HG02885 (cell line): ENCODE measurements around the gene NLRP9.
"Not testable (repeated sequence)": the region's sequence is repeated elsewhere in the genome, so short reads cannot be mapped to it uniquely, and the experiment has no call there.

ENCODE experiments used
- ATAC-seq: cut with Tn5 transposase; IDR thresholded peaks from one replicate; pipeline ENCODE4 v1.9.1; 2021; ENCODE audit warnings: mild to moderate bottlenecking; ENCODE audit not compliant: unreplicated experiment, poor library complexity

Gene NLRP9

DNA sequence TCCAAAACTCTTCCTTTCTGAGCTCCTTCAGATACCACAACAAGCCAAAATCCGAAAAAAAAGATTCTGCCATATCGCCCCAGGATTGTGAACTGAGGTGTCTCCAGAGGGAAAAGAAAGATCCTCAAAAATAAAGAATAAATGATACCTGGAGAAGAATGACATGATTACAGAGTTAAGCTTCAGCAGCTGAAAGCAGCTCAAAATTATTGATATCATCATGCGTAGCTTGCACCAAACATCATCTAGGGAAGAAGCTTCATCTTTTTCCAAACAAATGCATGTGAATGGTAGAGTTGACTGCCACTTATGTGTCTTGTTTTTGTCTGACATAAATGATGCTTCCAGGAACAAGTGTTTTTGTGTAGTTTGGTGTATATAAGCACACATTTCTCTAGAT, at the start of gene NLRP9:
TSS of gene NLRP9 (minus strand) at position 101 of the 400 bp plus-strand sequence. CDS start at position 73, 28 bp downstream.
- no peak for ATAC-seq

GRCh38 chr19:55781112-55781511, 42.9 kb upstream of the NLRP9 start:
- ATAC-seq, result no peak

DNA sequence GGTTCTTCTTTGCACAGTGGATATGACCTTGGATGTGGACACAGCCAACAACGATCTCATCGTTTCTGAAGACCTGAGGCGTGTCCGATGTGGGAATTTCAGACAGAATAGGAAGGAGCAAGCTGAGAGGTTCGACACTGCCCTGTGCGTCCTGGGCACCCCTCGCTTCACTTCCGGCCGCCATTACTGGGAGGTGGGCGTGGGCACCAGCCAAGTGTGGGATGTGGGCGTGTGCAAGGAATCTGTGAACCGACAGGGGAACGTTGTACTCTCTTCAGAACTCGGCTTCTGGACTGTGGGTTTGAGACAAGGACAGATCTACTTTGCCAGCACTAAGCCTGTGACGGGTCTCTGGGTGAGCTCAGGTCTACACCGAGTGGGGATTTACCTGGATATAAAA, 40.1 kb upstream of the NLRP9 start:
- no peak for ATAC-seq

GRCh38 chr19:55777528-55777927, 39.3 kb upstream of the NLRP9 start:
- no peak for ATAC-seq

- ATAC-seq, result not testable (repeated sequence)
Observed at GRCh38 chr19:55769632-55770031, 31.4 kb upstream of the NLRP9 start.

- not testable (repeated sequence) for ATAC-seq
Observed at GRCh38 chr19:55768818-55769217, 30.6 kb upstream of the NLRP9 start, which contains the start of gene RFPL4AL1. Gene RFPL4AL1, plus strand, starts transcription at chr19:55769118. Its CDS starts 2,687 bp downstream, at chr19:55771805.

DNA sequence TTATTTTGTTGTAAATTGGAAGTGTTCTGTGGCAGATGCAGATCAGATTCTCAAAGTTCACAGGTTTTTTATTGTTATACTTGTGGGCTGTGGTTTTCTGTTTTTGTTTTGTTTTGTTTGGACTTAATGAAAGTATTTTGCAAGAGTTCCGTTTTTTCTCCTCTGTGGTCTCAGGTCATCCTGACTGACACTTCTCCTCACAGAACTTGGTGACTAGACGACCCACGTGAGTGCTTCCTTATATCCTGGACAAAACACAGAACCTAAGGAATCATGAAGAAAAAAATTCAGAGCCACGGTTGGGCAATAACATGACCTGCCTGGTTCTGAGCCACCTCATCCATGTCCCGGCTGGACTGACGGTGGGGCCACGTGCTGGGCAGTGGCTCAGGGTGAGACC, 28.3 kb upstream of the NLRP9 start:
- no peak for ATAC-seq

- not testable (repeated sequence) for ATAC-seq
Observed at GRCh38 chr19:55758797-55759196, 20.6 kb upstream of the NLRP9 start, which contains the start of gene RFPL4A. Gene RFPL4A, plus strand, starts transcription at chr19:55759097. Its CDS starts 2,704 bp downstream, at chr19:55761801.

DNA sequence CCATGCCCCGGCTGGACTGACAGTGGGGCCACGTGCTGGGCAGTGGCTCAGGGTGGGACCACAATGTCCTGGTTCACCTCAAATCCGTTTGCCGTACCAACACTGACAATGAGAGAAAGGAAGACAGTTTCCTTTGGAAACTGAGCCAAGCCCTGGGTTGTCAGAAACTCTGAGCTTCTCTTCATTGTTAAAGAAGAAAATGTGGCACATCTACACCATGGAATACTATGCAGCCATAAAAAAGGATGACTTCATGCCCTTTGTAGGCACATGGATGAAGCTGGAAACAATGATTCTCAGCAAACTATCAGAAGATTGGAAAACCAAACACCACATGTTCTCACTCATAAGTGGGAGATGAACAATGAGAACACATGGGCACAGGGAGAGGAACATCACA, 18.6 kb upstream of the NLRP9 start:
- ATAC-seq, result not testable (repeated sequence)

DNA sequence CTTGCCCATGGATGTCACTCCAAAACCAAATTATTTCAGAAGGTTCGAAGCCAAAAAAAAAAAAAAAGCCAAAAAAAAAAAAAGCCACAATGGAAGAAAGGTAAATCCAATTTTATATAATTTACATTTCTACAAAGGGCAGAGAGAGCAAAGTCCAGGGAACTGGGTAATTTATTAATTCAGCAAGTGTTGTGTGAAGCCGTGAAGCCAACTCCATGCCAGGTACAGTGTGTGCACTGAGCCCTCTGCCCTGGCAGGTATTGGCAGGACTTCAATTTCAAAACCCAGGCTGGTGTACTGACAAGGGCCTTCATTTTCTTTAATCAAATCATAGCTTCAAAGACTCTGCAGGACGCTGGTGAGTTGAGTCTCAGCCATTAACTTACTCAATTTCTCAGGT, 15.2 kb upstream of the NLRP9 start:
- ATAC-seq, result no peak

DNA sequence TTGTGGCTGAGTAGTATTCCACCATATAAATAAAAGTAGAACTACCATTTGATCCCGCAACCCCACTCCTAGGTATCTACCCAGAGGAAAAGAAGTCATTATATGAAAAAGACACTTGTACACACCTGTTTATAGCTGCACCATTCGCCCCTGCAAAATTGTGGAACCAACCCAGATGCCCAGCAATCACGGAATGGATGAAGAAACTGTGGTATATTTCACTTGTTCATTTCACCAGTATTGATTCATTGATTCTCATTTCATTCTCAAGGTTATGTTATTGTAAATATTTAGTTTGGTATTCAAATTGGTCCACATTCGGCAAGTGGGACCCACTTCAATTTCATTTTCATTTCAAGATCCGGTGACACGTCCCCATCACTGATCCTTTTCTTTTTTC, 12.5 kb upstream of the NLRP9 start:
- ATAC-seq, result no peak

DNA sequence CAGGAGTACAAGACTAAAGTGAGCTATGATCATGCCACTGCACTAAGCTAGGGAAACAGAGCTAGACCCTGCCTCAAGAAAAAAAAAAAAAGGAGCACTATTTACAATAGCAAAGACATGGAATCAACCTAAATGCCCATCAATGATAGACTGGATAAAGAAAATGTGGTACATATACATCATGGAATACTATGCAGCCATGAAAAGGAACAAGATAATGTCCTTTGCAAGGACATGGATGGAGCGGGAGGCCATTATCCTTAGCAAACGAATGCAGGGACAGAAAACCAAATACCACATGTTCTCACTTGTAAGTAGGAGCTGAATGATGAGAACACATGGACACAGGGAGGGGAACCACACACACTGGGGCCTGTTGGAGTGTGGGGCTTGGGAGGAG, 7.8 kb downstream of the NLRP9 start:
- ATAC-seq, result not testable (repeated sequence)

DNA sequence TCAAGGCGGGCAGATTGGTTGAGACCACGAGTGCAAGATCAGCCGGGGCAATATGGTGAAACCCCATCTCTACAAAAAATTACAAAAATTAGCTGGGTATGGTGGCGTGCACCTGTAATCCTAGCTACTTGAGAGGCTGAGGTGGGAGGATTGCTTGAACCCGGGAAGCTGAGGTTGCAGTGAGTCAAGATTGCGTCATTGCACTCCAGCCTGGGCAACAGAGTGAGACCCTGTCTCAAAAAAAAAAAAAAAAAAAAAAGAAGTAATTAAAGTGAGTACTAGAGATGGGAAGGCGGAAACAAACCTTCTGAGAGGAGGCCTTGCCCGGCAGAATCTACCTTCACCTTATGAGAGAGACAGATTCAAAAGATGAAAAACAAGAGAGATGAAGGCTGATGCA, 14.7 kb downstream of the NLRP9 start:
- no peak for ATAC-seq

GRCh38 chr19:55720801-55721200, 17.4 kb downstream of the NLRP9 start:
- ATAC-seq, result no peak

DNA sequence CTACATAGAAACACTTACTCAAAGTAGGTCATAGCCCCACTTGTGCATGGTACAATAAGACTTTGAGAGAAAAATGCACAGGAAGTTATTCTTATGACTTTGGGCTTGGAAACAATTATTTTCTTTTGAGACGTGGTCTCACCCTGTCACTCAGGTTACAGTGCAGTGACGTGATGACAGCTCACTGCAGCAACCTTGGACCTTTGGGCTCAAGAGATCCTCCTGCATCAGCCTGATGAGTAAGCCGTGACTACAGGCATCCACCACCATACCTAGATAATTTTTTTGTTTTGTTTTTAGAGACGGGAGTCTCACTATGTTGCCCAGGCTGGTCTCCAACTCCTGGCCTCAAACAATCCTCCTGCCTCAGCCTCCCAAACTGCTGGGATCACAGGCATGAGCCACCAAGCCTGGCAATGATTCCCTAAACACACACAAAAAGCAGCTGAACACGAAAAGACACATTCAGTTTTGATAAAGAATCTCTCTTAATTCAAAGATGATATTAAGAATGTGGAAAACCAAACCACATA, 17.9 kb downstream of the NLRP9 start:
- no peak for ATAC-seq

DNA sequence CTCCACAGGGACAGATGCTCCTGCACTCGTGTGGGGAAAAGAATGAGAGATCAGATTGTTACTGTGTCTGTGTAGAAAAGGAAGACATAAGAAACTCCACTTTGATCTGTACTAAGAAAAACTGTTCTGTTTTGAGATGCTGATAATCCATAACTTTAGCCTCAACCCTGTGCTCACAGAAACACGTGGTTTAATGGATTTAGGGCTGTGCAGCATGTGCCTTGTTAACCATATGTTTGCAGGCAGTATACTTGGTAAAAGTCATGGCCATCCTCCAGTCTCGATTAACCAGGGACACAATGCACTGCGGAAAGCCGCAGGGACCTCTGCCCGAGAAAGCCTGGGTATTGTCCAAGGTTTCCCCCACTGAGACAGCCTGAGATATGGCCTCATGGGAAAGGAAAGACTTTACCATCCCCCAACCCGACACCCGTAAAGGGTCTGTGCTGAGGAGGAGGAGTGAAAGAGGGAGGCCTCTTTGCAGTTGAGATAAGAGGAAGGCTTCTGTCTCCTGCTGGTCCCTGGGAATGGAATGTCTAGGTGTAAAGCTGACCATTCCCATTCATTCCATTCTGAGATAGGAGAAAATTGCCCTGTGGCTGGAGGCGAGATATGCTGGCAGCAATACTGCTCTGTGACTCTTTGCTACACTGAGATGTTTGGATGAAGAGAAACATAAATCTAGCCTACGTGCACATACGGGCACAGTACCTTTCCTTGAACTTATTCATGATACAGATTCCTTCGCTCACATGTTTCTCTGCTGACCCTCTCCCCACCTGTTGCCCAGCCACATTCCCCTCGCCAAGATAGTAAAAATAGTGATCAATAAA, 20.1 kb downstream of the NLRP9 start:
- not testable (repeated sequence) for ATAC-seq

- ATAC-seq, result no peak
Observed at GRCh38 chr19:55717251-55717650, 21.0 kb downstream of the NLRP9 start.

- no peak for ATAC-seq
Observed at GRCh38 chr19:55716531-55716930, 21.7 kb downstream of the NLRP9 start.

DNA sequence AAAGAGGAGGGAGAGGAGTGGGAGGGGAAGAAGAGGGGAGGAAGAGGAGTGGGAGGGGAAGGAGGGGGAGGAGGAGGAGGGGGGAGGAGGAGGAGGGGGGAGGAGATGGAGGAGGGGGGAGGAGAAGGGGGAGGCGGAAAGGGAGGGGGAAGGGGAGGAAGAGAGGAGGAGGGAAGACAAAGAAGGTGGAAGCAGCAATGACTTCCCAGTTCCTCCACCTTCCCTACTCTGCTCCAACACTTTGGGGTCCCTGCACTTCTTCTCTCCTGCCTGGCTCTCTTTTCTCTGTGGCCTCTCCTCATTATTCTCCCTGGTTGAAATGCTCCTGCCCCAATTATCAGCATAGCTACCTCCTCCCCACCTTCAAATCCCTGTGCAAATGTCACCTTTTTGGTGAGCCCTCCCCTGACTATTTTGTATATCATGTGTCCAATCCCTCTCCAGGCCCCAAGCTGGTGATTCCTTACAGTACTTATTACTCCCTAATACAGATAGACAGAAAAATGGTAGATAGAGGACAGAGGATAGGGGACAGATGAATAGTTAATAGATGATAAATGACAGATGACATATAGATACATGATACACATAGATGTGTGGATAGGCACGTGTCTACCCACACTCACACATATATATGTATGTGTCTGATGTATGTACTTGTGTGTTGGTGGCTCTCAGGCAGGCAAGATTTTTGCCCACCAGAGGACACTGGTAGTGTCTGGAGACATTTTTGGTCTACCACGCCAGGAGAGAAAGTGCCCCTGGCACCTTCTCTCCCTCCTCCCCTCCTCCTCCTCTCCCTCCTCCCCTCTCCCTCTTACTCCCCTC, 25.2 kb downstream of the NLRP9 start:
- no peak for ATAC-seq

- ATAC-seq, result no peak
Observed at GRCh38 chr19:55711719-55712118, 26.5 kb downstream of the NLRP9 start.

- no peak for ATAC-seq
Observed at GRCh38 chr19:55705972-55706371, 32.2 kb downstream of the NLRP9 start.
